T-helper 17 cell (primary cell): Measurements from ENCODE around the gene KANSL1. TPM values are rescaled to one million over a fixed set of nuclear protein-coding genes. Genes with fewer than 3 reads are reported as not detected.

Source experiments
- ATAC-seq: fragments of 150-1000 bp; cut with Tn5 transposase; 2 replicates; pipeline ENCODE4 v1.10.0; 2021; ENCODE audit warnings: mild to moderate bottlenecking, moderate library complexity
- DNase-seq, 3 donors: peaks; one replicate each; pipeline versions ENCODE4 v3.0.0 to v3.0.0-alpha.2; 2020 to 2021
- H3K9me3 ChIP-seq: one replicate; pipeline ENCODE4 v1.7.0; 2013; ENCODE audit warnings: low read length, mild to moderate bottlenecking; ENCODE audit not compliant: control insufficient read depth, poor library complexity, severe bottlenecking
- H3K27ac Mint-ChIP-seq: one replicate; pipeline ENCODE4 v1.8.0; 2022; ENCODE audit warnings: mild to moderate bottlenecking, moderate library complexity, mixed read lengths
- H3K27me3 Mint-ChIP-seq: one replicate; pipeline ENCODE4 v1.8.0; 2022; ENCODE audit warnings: mixed read lengths
- H3K36me3 Mint-ChIP-seq: one replicate; pipeline ENCODE4 v1.8.0; 2022; ENCODE audit warnings: low read depth, mixed read lengths
- H3K4me1 Mint-ChIP-seq: one replicate; pipeline ENCODE4 v1.8.0; 2022; ENCODE audit warnings: mild to moderate bottlenecking, mixed read lengths
- H3K4me3 Mint-ChIP-seq: one replicate; pipeline ENCODE4 v1.8.0; 2022; ENCODE audit warnings: mild to moderate bottlenecking, moderate library complexity, mixed read lengths
- total RNA-seq, 4 donors: library from RNA in 2 of 4; stranded (reverse) in 2 of 4; gene quantifications; one replicate each; pipeline ENCODE4 v1.2.3 and lab custom pipeline; 2022 to 2026

KANSL1 gene
- total RNA-seq, 2 donors from 2014 or later: 142 to 187 TPM

DNA sequence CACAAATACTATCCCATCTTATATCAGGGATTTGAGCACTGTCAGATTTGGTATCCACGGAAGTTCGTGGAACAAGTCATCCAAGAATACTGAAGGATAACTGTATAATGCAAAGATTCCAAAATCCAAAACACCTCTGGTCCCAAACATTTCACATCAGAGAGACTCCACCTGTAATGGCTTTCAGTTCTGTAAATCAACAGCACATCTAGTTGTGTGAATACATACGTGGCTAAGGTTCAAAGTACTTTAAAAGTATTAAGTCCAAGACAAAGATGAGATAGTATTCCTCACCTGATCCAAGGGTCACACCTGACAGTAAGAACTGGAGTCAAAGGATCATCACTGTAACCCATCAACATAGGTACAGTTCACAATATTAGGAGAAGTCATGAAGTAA lies 54.8 kb downstream of the KANSL1 start:
- DNase-seq (no peak), ATAC-seq (no peak)
- peak overlapping the region; percentile 92 for H3K27ac Mint-ChIP-seq
- H3K4me1 Mint-ChIP-seq: peaks cover 85% of the 10 kb centered on the region
- H3K4me3 Mint-ChIP-seq: peak overlapping the region; percentile 55
- H3K9me3 ChIP-seq: no peaks in the 10 kb centered on the region
- no peaks in the 10 kb centered on the region for H3K27me3 Mint-ChIP-seq
- H3K36me3 Mint-ChIP-seq: peaks cover 4% of the 10 kb centered on the region

- Mint-ChIP-seq H3K4me1 (peaks cover 91% of the 10 kb centered on the region), H3K27ac (peak overlapping the region; percentile 92), H3K4me3 (peak overlapping the region; percentile 85), H3K27me3 (no peaks in the 10 kb centered on the region), H3K36me3 (peaks cover 4% of the 10 kb centered on the region)
- ATAC-seq (no peak), DNase-seq (no peak)
- H3K9me3 ChIP-seq: no peaks in the 10 kb centered on the region
These were observed 56.4 kb downstream of the KANSL1 start for GRCh38 chr17:46136820-46137219.

- DNase-seq (no peak), ATAC-seq (peak; percentile 29)
- H3K36me3 Mint-ChIP-seq: peaks cover 4% of the 10 kb centered on the region
- peak overlapping the region; percentile 92 for H3K27ac Mint-ChIP-seq
- H3K27me3 Mint-ChIP-seq: no peaks in the 10 kb centered on the region
- peaks cover 91% of the 10 kb centered on the region for H3K4me1 Mint-ChIP-seq
- no peaks in the 10 kb centered on the region for H3K9me3 ChIP-seq
- peak overlapping the region; percentile 51 for H3K4me3 Mint-ChIP-seq
These were observed 57.2 kb downstream of the KANSL1 start for GRCh38 chr17:46135879-46136563.

DNA sequence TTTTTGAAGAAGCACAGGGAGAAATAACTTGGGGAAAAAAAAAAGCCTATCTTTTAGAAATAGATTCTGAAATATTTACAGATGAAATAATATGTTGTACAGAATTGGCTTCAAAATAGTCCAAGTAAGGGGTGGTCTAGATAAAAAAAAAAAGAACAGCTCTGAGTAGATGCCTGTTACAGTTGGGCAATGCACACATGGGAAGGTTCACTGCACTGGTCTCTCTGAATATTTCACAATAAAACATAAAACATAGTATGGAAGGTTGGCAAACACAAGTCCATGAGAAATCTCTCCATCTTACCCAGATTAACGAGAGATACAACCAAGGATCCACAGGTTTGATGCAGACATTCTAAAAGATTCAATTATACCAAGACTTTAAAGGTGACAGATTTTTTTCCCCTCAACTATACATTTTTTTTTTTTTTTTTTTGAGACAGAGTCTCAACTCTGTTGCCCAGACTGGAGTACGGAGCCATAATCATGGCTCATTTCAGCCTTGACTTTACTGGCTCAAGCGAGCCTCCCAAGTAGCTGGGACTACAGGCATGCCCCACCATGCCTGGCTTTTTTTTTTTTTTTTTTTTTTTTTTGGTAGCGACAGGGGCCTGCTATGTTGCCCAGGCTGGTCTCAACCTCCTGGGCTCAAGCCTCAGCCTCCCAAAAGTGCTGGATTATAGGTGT lies 58.0 kb downstream of the KANSL1 start:
- peaks cover 4% of the 10 kb centered on the region for H3K36me3 Mint-ChIP-seq

GRCh38 chr17:46129302-46129701 lies 63.9 kb downstream of the KANSL1 start:
- DNase-seq: no peak
- Mint-ChIP-seq H3K4me1 (peaks cover 83% of the 10 kb centered on the region), H3K27ac (peak overlapping the region; percentile 19), H3K36me3 (peaks cover 2% of the 10 kb centered on the region), H3K4me3 (no peak overlapping the region), H3K27me3 (no peaks in the 10 kb centered on the region)
- H3K9me3 ChIP-seq: no peaks in the 10 kb centered on the region
- ATAC-seq: no peak

More for the DNA sequence above, 58.0 kb downstream of the KANSL1 start:
- H3K4me3 Mint-ChIP-seq: peak overlapping the region; percentile 71
- ATAC-seq (no peak), DNase-seq (no peak)
- no peaks in the 10 kb centered on the region for H3K9me3 ChIP-seq
- H3K27me3 Mint-ChIP-seq: no peaks in the 10 kb centered on the region
- peak overlapping the region; percentile 88 for H3K27ac Mint-ChIP-seq
- H3K4me1 Mint-ChIP-seq: peaks cover 92% of the 10 kb centered on the region

GRCh38 chr17:46128453-46128852 lies 64.8 kb downstream of the KANSL1 start:
- no peaks in the 10 kb centered on the region for H3K27me3 Mint-ChIP-seq
- DNase-seq (no peak), ATAC-seq (peak; percentile 10)
- H3K4me1 Mint-ChIP-seq: peaks cover 82% of the 10 kb centered on the region
- no peaks in the 10 kb centered on the region for H3K9me3 ChIP-seq
- H3K4me3 Mint-ChIP-seq: peak overlapping the region; percentile 1
- H3K27ac Mint-ChIP-seq: peak overlapping the region; percentile 19
- H3K36me3 Mint-ChIP-seq: no peaks in the 10 kb centered on the region

- DNase-seq: no peak
- H3K36me3 Mint-ChIP-seq: no peaks in the 10 kb centered on the region
- H3K4me3 Mint-ChIP-seq: no peak overlapping the region
- H3K27me3 Mint-ChIP-seq: no peaks in the 10 kb centered on the region
- no peaks in the 10 kb centered on the region for H3K9me3 ChIP-seq
- peaks cover 81% of the 10 kb centered on the region for H3K4me1 Mint-ChIP-seq
- H3K27ac Mint-ChIP-seq: peak overlapping the region; percentile 69
- ATAC-seq: no peak
These were observed 65.7 kb downstream of the KANSL1 start for GRCh38 chr17:46127524-46127923.

DNA sequence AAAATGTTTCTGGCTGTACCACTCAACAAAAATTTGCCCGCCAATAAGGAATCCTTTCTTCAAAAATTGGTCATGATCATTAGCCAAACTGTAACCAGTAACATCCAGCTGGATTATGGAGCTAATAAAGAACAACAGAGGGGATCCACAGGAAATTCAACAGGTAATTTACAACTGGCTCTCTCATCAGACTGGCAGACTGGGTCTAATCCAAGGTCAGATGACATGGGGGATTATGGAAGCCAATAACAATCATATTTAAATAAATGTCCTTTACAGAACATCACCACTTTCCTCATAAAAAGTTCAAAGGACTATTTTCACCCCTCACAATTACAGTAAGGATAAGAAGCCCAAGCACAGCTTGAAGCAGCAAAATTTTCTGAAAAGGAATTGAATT lies 66.4 kb downstream of the KANSL1 start:
- ATAC-seq (no peak), DNase-seq (no peak)
- Mint-ChIP-seq H3K4me1 (peaks cover 81% of the 10 kb centered on the region), H3K36me3 (no peaks in the 10 kb centered on the region), H3K27ac (peak overlapping the region; percentile 69), H3K27me3 (no peaks in the 10 kb centered on the region), H3K4me3 (no peak overlapping the region)
- no peaks in the 10 kb centered on the region for H3K9me3 ChIP-seq

DNA sequence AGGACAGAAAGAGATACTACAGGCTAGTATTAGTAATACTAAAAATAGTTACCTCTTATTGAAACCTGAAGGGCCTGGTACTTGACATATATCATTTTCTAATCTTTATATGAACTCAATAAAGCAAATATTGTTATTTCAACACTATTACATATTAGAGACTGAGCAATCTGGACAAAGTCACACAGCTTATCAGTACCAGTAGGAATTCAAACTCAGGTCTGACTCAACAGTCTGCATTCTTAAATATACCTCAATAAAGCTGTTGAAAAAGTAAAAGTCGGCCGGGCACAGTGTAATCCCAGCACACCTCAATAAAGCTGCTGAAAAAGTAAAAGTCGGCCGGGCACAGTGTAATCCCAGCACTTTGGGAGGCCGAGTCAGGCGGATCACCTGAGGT lies 67.4 kb downstream of the KANSL1 start:
- H3K27ac Mint-ChIP-seq: peak overlapping the region; percentile 69
- no peaks in the 10 kb centered on the region for H3K9me3 ChIP-seq
- H3K27me3 Mint-ChIP-seq: no peaks in the 10 kb centered on the region
- no peak for ATAC-seq
- H3K4me3 Mint-ChIP-seq: peak overlapping the region; percentile 39
- H3K36me3 Mint-ChIP-seq: peaks cover 3% of the 10 kb centered on the region
- H3K4me1 Mint-ChIP-seq: peaks cover 81% of the 10 kb centered on the region
- DNase-seq: no peak

DNA sequence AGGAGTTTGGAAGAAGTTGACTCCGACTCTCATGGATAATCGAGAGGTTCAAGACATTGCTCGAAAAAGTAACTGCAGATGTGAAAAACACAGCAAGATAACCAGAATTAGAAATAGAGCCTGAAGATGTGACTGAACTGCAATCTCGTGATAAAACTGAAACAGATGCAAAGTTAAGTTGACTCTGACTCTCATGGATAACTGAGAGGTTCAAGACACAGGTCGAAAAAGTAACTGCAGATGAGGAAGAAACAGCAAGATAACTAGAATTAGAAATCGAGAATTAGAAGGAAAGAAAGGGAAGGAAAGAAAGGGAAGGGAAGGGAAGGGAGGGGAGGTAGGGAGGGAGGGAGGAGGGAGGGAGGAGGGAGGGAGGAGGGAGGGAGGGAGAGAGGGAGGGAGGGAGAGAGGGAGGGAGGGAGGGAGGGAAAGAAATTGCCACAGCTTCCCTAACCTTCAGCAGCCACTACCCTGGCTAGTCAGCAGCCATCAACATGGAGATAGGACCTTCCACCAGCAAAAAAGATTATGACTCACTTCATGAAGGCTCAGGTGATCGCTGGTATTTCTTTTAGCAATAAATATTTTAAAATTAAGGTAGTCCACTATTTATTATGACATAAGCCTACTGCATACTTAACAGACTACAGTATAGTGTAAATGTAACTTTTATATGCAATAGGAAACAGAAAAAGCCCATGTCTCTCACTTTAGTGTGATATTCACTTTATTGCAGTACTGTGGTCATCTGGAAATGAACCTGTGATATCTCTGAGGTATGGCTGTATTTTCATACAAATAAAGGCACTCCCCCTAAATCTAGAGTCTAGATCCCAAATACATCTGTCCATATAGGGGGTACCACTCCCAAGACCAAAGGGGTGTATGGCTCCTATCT lies 68.3 kb downstream of the KANSL1 start:
- H3K9me3 ChIP-seq: no peaks in the 10 kb centered on the region
- Mint-ChIP-seq H3K4me1 (peaks cover 77% of the 10 kb centered on the region), H3K4me3 (peak overlapping the region; percentile 0), H3K27me3 (no peaks in the 10 kb centered on the region), H3K27ac (peak overlapping the region; percentile 80), H3K36me3 (peaks cover 4% of the 10 kb centered on the region)
- DNase-seq: no peak
- ATAC-seq: no peak

GRCh38 chr17:46123607-46124006 lies 69.6 kb downstream of the KANSL1 start:
- peak overlapping the region; percentile 80 for H3K27ac Mint-ChIP-seq
- peaks cover 82% of the 10 kb centered on the region for H3K4me1 Mint-ChIP-seq
- H3K4me3 Mint-ChIP-seq: peak overlapping the region; percentile 15

GRCh38 chr17:46122486-46122871 lies 70.8 kb downstream of the KANSL1 start:
- Mint-ChIP-seq H3K27me3 (no peaks in the 10 kb centered on the region), H3K27ac (peak overlapping the region; percentile 80), H3K4me1 (peaks cover 79% of the 10 kb centered on the region), H3K4me3 (peak overlapping the region; percentile 60), H3K36me3 (peaks cover 7% of the 10 kb centered on the region)
- ATAC-seq: peak; percentile 71
- H3K9me3 ChIP-seq: no peaks in the 10 kb centered on the region
- DNase-seq: no peak

More at GRCh38 chr17:46123607-46124006, 69.6 kb downstream of the KANSL1 start:
- H3K36me3 Mint-ChIP-seq: peaks cover 7% of the 10 kb centered on the region
- ATAC-seq (no peak), DNase-seq (no peak)
- H3K9me3 ChIP-seq: no peaks in the 10 kb centered on the region
- H3K27me3 Mint-ChIP-seq: no peaks in the 10 kb centered on the region
